ENCODE data around the gene TTC7B.
A peak's percentile ranks its signal among the peaks of the same experiment; 100 is the strongest.

The TTC7B gene

GRCh38 chr14:90739318-90740068 lies 76.7 kb downstream of the TTC7B start:
- DNase-seq: peak; percentile 51

GRCh38 chr14:90733139-90733808 lies 83.0 kb downstream of the TTC7B start:
- DNase-seq: no peak

GRCh38 chr14:90732718-90733117 lies 83.5 kb downstream of the TTC7B start:
- DNase-seq: no peak

- no peak for DNase-seq
Observed at GRCh38 chr14:90732139-90732538, 84.1 kb downstream of the TTC7B start.

GRCh38 chr14:90731487-90731886 lies 84.7 kb downstream of the TTC7B start:
- DNase-seq: no peak

- no peak for DNase-seq
Observed at GRCh38 chr14:90730206-90730766, 85.9 kb downstream of the TTC7B start.

GRCh38 chr14:90728951-90729350 lies 87.3 kb downstream of the TTC7B start:
- DNase-seq: no peak

GRCh38 chr14:90727082-90727481 lies 89.1 kb downstream of the TTC7B start:
- no peak for DNase-seq

GRCh38 chr14:90726656-90727055 lies 89.6 kb downstream of the TTC7B start:
- DNase-seq: peak; percentile 13

GRCh38 chr14:90724866-90725265 lies 91.4 kb downstream of the TTC7B start:
- no peak for DNase-seq

GRCh38 chr14:90722590-90722989 lies 93.6 kb downstream of the TTC7B start:
- DNase-seq: no peak

GRCh38 chr14:90721619-90722305 lies 94.5 kb downstream of the TTC7B start:
- no peak for DNase-seq

- DNase-seq: no peak
Observed at GRCh38 chr14:90720832-90721231, 95.4 kb downstream of the TTC7B start.

GRCh38 chr14:90720336-90720735 lies 95.9 kb downstream of the TTC7B start:
- DNase-seq: no peak

GRCh38 chr14:90717916-90718315 lies 98.3 kb downstream of the TTC7B start:
- no peak for DNase-seq

- no peak for DNase-seq
Observed at GRCh38 chr14:90715993-90716392, 100.2 kb downstream of the TTC7B start.

GRCh38 chr14:90715495-90715894 lies 100.7 kb downstream of the TTC7B start:
- no peak for DNase-seq

GRCh38 chr14:90714811-90715210 lies 101.4 kb downstream of the TTC7B start:
- DNase-seq: no peak

- no peak for DNase-seq
Observed at GRCh38 chr14:90704738-90705392, 111.4 kb downstream of the TTC7B start.

- peak; percentile 54 for DNase-seq
Observed at GRCh38 chr14:90703841-90704737, 112.1 kb downstream of the TTC7B start.

GRCh38 chr14:90700933-90701776 lies 115.1 kb downstream of the TTC7B start:
- DNase-seq: peak; percentile 59

All from NCI-H2171 treated with DMSO at 0.1 percent for 48 hours (cell line).